IPS-15b (cell line): ENCODE measurements around the gene KIF26B.

Experiments used
- H3K27me3 ChIP-seq: one replicate; pipeline ENCODE4 v1.6.1; 2013; ENCODE audit warnings: low read length; ENCODE audit not compliant: control insufficient read depth, insufficient read depth
- H3K36me3 ChIP-seq: one replicate; pipeline ENCODE4 v1.6.1; 2013; ENCODE audit warnings: low read length; ENCODE audit not compliant: control insufficient read depth, insufficient read depth
- H3K4me1 ChIP-seq: one replicate; pipeline ENCODE4 v1.6.1; 2013; ENCODE audit warnings: mild to moderate bottlenecking, low read length; ENCODE audit not compliant: control insufficient read depth, insufficient read depth
- H3K4me3 ChIP-seq: one replicate; pipeline ENCODE4 v1.5.1; 2013; ENCODE audit warnings: low read depth, low read length
- H3K9ac ChIP-seq: one replicate; pipeline ENCODE4 v1.6.1; 2013; ENCODE audit warnings: low read depth, mild to moderate bottlenecking, low read length
- H3K9me3 ChIP-seq: one replicate; pipeline ENCODE4 v1.6.1; 2013; ENCODE audit warnings: mild to moderate bottlenecking, low read length; ENCODE audit not compliant: control insufficient read depth, insufficient read depth

KIF26B gene

DNA sequence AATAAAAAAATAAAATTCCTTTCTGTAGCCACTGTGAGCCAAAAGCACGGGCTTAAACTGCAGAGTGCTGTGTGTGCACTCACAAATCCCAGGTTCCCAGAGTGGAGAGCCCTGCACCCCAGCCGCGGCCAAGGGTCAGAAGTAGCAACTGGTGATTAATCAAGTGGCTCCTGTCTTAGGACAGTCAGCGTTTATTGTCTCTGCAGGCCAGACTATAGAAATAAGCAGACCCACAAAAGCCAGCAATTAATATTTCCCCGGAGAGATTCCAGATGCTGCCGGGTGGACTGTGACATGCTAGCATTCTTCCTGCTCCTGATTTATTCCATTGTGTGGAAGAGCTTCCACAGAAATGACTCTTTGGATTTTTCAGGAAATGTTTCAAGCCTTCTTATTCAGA, 412.2 kb downstream of the KIF26B start:
- H3K4me1 ChIP-seq, result no peaks in the 10 kb centered on the region
- H3K9ac ChIP-seq, result no peak overlapping the region
- H3K9me3 ChIP-seq, result no peaks in the 10 kb centered on the region
- H3K36me3 ChIP-seq, result no peaks in the 10 kb centered on the region
- no peaks in the 10 kb centered on the region for H3K27me3 ChIP-seq
- no peak overlapping the region for H3K4me3 ChIP-seq

- no peaks in the 10 kb centered on the region for H3K27me3 ChIP-seq
- no peak overlapping the region for H3K4me3 ChIP-seq
- H3K9ac ChIP-seq, result no peak overlapping the region
- no peaks in the 10 kb centered on the region for H3K4me1 ChIP-seq
- H3K9me3 ChIP-seq, result no peaks in the 10 kb centered on the region
- no peaks in the 10 kb centered on the region for H3K36me3 ChIP-seq
These were observed 417.1 kb downstream of the KIF26B start for GRCh38 chr1:245571815-245572294.

GRCh38 chr1:245572709-245573108, 417.9 kb downstream of the KIF26B start:
- H3K4me3 ChIP-seq, result no peak overlapping the region
- no peaks in the 10 kb centered on the region for H3K36me3 ChIP-seq
- H3K9ac ChIP-seq, result no peak overlapping the region
- H3K27me3 ChIP-seq, result no peaks in the 10 kb centered on the region
- H3K9me3 ChIP-seq, result no peaks in the 10 kb centered on the region
- no peaks in the 10 kb centered on the region for H3K4me1 ChIP-seq

DNA sequence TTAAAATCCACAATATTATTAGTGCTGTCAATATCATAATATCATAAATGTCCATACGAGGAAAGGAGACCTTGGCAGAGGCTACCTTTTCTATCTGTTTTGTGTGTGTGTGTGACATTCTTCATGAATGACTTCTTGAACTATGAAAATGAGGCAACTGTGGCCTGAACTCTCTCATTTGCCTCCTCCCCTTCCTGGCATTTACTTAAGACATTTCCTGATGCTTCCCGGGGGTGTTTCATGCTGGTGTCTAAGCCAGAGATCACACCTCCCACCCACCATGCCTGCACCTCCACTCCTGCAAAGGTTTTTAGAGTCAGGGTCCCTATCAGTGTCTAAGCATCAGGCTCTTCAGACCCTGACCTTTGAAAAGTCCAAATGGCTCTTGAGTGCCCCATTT, 420.9 kb downstream of the KIF26B start:
- no peaks in the 10 kb centered on the region for H3K27me3 ChIP-seq
- no peaks in the 10 kb centered on the region for H3K4me1 ChIP-seq
- H3K36me3 ChIP-seq, result no peaks in the 10 kb centered on the region
- H3K4me3 ChIP-seq, result no peak overlapping the region
- H3K9ac ChIP-seq, result no peak overlapping the region
- H3K9me3 ChIP-seq, result no peaks in the 10 kb centered on the region

DNA sequence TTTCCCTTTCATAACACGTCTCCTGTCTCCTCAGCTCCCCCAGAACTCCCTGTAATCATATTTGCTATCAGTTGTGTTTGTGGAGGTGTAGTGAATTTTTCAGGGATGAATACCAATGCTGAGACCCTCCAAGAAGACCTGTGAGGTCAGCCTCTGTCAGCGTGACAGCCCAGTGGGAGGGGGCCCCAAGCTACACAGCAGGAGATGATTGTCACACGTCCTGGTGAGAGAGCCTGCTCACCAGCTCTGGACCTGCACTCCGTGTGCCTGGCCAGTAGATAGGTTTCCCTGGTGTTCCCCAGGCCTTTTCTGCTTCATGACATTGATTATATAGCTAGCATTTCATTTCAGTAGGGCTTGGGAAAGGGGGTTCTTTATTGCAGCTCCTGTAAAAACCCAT, 421.5 kb downstream of the KIF26B start:
- Histone ChIP-seq H3K27me3 (no peaks in the 10 kb centered on the region), H3K36me3 (no peaks in the 10 kb centered on the region), H3K4me3 (no peak overlapping the region), H3K9ac (no peak overlapping the region), H3K4me1 (no peaks in the 10 kb centered on the region), H3K9me3 (no peaks in the 10 kb centered on the region)

DNA sequence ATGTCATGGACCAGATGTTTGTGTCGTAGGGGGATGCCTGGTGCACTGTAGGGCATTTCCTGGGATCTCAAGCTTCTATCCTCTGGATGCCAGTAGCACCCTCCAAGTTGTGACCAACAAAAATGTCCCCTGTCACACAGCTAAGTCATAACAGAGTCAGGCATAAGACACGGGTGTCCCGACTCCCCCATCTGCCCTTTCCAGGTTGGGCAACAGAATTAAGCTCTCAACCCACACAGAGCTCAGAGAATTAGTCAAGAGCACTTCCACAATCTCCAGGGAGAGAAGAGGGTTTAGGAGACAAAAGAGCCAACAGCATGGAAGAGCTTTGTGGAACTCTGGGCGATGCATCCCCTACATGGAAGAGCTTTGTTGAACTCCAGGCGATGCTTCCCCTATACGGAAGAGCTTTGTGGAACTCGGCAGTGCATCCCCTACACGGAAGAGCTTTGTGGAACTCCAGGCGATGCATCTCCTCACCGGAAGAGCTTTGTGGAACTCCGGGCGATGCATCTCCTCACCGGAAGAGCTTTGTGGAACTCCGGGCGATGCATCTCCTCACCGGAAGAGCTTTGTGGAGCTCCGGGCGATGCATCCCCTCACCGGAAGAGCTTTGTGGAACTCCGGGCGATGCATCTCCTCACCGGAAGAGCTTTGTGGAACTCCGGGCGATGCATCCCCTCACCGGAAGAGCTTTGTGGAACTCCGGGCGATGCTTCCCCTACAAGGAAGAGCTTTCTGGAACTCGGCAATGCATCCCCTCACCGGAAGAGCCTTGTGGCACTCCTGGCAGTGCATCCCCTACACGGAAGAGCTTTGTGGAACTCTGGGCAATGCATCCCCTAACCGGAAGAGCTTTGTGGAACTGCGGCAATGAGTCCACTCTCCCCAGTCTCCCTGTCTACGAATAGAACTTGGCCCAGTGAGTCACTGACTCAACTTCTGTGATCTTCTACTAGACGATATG, 422.7 kb downstream of the KIF26B start:
- Histone ChIP-seq H3K4me3 (no peak overlapping the region), H3K27me3 (no peaks in the 10 kb centered on the region)

GRCh38 chr1:245578308-245578707, 423.5 kb downstream of the KIF26B start:
- Histone ChIP-seq H3K4me3 (no peak overlapping the region), H3K9me3 (no peaks in the 10 kb centered on the region), H3K4me1 (no peaks in the 10 kb centered on the region), H3K36me3 (no peaks in the 10 kb centered on the region), H3K27me3 (no peaks in the 10 kb centered on the region), H3K9ac (no peak overlapping the region)

More for the DNA sequence above, 422.7 kb downstream of the KIF26B start:
- Histone ChIP-seq H3K36me3 (no peaks in the 10 kb centered on the region), H3K9me3 (no peaks in the 10 kb centered on the region), H3K4me1 (no peaks in the 10 kb centered on the region), H3K9ac (no peak overlapping the region)

DNA sequence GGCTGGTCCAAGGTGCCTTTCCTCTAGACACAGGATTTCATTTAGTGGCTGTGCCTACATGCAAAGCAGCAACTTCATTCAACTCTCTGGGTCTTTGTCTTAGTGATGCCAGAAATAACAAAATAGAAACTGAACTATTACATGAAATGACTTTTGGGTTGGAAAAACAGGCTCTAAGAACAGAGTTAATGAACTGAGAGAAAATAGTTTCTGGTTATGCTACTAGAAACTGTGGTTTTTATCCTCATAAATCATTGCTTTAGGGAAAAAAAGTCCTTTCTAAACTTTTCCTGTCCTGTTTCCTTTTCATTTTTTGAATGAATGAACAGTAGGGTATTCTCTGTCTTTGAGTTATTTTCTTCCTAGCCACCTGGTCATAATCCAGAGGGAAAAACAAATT, 424.0 kb downstream of the KIF26B start:
- no peaks in the 10 kb centered on the region for H3K9me3 ChIP-seq
- no peaks in the 10 kb centered on the region for H3K27me3 ChIP-seq
- H3K4me3 ChIP-seq, result no peak overlapping the region
- no peak overlapping the region for H3K9ac ChIP-seq
- no peaks in the 10 kb centered on the region for H3K4me1 ChIP-seq
- H3K36me3 ChIP-seq, result no peaks in the 10 kb centered on the region

DNA sequence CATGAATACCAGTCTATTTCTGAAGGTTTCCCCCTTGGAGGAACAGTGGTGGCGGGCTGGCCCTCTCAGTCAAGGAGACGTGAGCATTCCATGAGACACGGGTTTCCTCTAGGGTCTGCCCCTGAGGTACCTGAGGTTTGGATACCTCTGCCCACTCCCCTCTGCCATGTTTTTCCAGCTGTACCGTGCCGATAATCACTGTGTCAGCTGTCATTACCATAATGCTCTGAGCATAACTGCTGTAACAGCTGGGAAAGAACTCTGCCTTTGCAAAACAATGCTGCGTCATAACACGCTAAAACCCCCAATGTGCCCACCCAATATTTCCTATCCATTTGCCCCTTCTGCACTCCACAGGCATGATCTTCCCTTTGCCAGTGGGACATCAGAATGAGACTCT, 425.1 kb downstream of the KIF26B start:
- Histone ChIP-seq H3K36me3 (no peaks in the 10 kb centered on the region), H3K9me3 (no peaks in the 10 kb centered on the region), H3K4me3 (no peak overlapping the region), H3K4me1 (no peaks in the 10 kb centered on the region), H3K9ac (no peak overlapping the region), H3K27me3 (no peaks in the 10 kb centered on the region)

DNA sequence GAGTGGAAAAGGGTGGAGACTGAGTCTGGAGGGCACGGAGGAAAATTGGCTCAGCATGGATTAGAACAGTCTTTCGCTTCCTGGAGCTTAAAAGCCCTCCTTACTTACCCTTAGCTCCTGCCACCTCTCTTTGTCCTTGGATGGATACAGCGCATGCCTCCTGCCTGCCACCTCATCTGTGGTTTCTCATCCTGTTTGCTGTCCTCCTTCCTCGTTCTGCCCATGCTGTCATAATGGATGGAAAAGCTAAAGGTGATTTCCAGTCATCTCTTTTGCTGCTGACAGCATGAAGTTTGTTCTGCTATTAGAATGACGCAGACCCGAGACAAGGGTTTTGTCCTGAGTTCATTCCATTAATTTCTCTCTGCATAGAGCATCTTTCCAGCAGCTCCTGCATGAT, 425.9 kb downstream of the KIF26B start:
- no peaks in the 10 kb centered on the region for H3K36me3 ChIP-seq
- no peaks in the 10 kb centered on the region for H3K27me3 ChIP-seq

GRCh38 chr1:245582026-245582425, 427.2 kb downstream of the KIF26B start:
- no peaks in the 10 kb centered on the region for H3K36me3 ChIP-seq
- no peaks in the 10 kb centered on the region for H3K4me1 ChIP-seq
- H3K4me3 ChIP-seq, result no peak overlapping the region
- no peak overlapping the region for H3K9ac ChIP-seq
- H3K9me3 ChIP-seq, result no peaks in the 10 kb centered on the region
- H3K27me3 ChIP-seq, result no peaks in the 10 kb centered on the region

More for the DNA sequence above, 425.9 kb downstream of the KIF26B start:
- Histone ChIP-seq H3K9me3 (no peaks in the 10 kb centered on the region), H3K4me3 (no peak overlapping the region), H3K9ac (no peak overlapping the region), H3K4me1 (no peaks in the 10 kb centered on the region)

- Histone ChIP-seq H3K4me3 (no peak overlapping the region), H3K27me3 (no peaks in the 10 kb centered on the region), H3K9ac (no peak overlapping the region), H3K36me3 (no peaks in the 10 kb centered on the region), H3K9me3 (no peaks in the 10 kb centered on the region), H3K4me1 (no peaks in the 10 kb centered on the region)
These were observed 428.3 kb downstream of the KIF26B start for GRCh38 chr1:245583081-245583480.
